NK-92 (cell line): ENCODE measurements around the gene IPO13.

Source experiments
- DNase-seq: peaks from one replicate; lab custom pipeline; 2025; ENCODE audit not compliant: unreplicated experiment; lab: John Stamatoyannopoulos, UW

IPO13 gene

GRCh38 chr1:43946236-43947060, at the start of gene IPO13:
Gene IPO13, plus strand, starts transcription at chr1:43946950. Its CDS starts 651 bp downstream, at chr1:43947601.
- no peak for DNase-seq

GRCh38 chr1:43898981-43899380, 47.8 kb upstream of the IPO13 start:
- no peak for DNase-seq

GRCh38 chr1:43900386-43900785, 46.4 kb upstream of the IPO13 start:
- DNase-seq: no peak

- no peak for DNase-seq
These were observed 45.4 kb upstream of the IPO13 start for GRCh38 chr1:43901196-43901961.

- DNase-seq: no peak
These were observed 44.5 kb upstream of the IPO13 start for GRCh38 chr1:43902058-43902831.

GRCh38 chr1:43904660-43905551, 41.8 kb upstream of the IPO13 start:
- no peak for DNase-seq

GRCh38 chr1:43908226-43908625, 38.5 kb upstream of the IPO13 start:
- DNase-seq: no peak

- DNase-seq: no peak
These were observed 37.9 kb upstream of the IPO13 start for GRCh38 chr1:43908858-43909257.

GRCh38 chr1:43910343-43910742, 36.4 kb upstream of the IPO13 start:
- DNase-seq: no peak

- no peak for DNase-seq
These were observed 34.1 kb upstream of the IPO13 start for GRCh38 chr1:43912607-43913006.

GRCh38 chr1:43913051-43913501, 33.7 kb upstream of the IPO13 start:
- DNase-seq: no peak

- no peak for DNase-seq
These were observed 32.9 kb upstream of the IPO13 start for GRCh38 chr1:43913666-43914360.

GRCh38 chr1:43914576-43915525, 31.9 kb upstream of the IPO13 start:
- no peak for DNase-seq

GRCh38 chr1:43919906-43920305, 26.8 kb upstream of the IPO13 start:
- DNase-seq: no peak

GRCh38 chr1:43921022-43921421, 25.7 kb upstream of the IPO13 start:
- no peak for DNase-seq

- DNase-seq: no peak
These were observed 22.2 kb upstream of the IPO13 start for GRCh38 chr1:43924516-43924915.

GRCh38 chr1:43925846-43926245, 20.9 kb upstream of the IPO13 start:
- no peak for DNase-seq

GRCh38 chr1:43930168-43930948, 16.4 kb upstream of the IPO13 start:
- DNase-seq: no peak
